OCI-LY3 (cell line): ENCODE results near the gene SAMD8.

Source experiments
- EZH2phosphoT487 ChIP-seq: fragments of 200-600 bp; shearing (Covaris generic); IDR thresholded peaks from 2 replicates; pipeline ENCODE4 v1.6.1; 2018; ENCODE audit warnings: antibody characterized with exemption, mixed run types, low read depth
- TF ChIP-seq, protein P1 (sequence below): fragments of 200-600, 300-600 bp; sonication (generic); IDR thresholded peaks from 2 replicates; pipeline ENCODE4 v1.5.1; 2014; ENCODE audit warnings: antibody characterized with exemption, low read length, low read depth

DNA sequence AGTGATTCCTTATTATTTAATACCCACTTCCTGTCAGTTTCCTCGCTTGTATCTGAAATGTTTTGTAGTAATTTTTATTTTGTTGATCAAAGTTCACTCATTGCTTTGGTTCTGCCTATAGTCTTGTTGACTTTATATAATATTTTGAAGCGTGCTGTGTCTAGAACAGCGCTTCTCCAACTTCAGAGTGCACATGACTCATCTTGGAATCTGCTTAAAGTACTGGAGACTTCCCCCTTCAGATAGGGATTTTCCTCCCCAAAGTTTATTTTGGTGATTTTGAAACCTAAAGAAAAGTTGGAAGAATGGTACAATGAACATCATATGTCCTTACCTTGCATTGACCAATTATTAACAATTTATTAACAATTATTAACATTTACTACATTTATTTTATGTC lies 118.5 kb downstream of the SAMD8 start:
- TF ChIP-seq, protein P1, sequence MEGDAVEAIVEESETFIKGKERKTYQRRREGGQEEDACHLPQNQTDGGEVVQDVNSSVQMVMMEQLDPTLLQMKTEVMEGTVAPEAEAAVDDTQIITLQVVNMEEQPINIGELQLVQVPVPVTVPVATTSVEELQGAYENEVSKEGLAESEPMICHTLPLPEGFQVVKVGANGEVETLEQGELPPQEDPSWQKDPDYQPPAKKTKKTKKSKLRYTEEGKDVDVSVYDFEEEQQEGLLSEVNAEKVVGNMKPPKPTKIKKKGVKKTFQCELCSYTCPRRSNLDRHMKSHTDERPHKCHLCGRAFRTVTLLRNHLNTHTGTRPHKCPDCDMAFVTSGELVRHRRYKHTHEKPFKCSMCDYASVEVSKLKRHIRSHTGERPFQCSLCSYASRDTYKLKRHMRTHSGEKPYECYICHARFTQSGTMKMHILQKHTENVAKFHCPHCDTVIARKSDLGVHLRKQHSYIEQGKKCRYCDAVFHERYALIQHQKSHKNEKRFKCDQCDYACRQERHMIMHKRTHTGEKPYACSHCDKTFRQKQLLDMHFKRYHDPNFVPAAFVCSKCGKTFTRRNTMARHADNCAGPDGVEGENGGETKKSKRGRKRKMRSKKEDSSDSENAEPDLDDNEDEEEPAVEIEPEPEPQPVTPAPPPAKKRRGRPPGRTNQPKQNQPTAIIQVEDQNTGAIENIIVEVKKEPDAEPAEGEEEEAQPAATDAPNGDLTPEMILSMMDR, result no peak
- no peak for TF ChIP-seq EZH2phosphoT487
